HL-60 (cell line): ENCODE measurements around the gene PIGK.
A peak's percentile ranks its signal among the peaks of the same experiment; 100 is the strongest.

Source experiments
- DNase-seq, 2 experiments: peaks; one replicate each; pipeline ENCODE4 v3.0.0-alpha.2; 2010 to 2020; ENCODE audit warnings: low read depth in 1 of 2, low spot score in 1 of 2
- H3K27ac ChIP-seq: fragments of 250-450 bp; sonication (Bioruptor Pico); replicated peaks from 2 replicates; pipeline ENCODE4 v1.5.1; 2020; ENCODE audit warnings: mild to moderate bottlenecking, moderate library complexity
- H3K27me3 ChIP-seq: fragments of 250-450 bp; sonication (Bioruptor Pico); 2 replicates; pipeline ENCODE4 v1.5.1; 2021; ENCODE audit warnings: mild to moderate bottlenecking, moderate library complexity; ENCODE audit not compliant: insufficient read depth, poor library complexity, severe bottlenecking
- H3K4me3 ChIP-seq: replicated peaks from 2 replicates; pipeline ENCODE4 v1.5.1; 2011; ENCODE audit warnings: mild to moderate bottlenecking, control low read depth, low read length; ENCODE audit not compliant: insufficient read depth
- GABPA ChIP-seq: IDR thresholded peaks from 2 replicates; pipeline ENCODE4 v1.6.1; 2012; ENCODE audit warnings: low read depth
- POLR2AphosphoS5 ChIP-seq: IDR thresholded peaks from 2 replicates; pipeline ENCODE4 v1.6.1; 2012; ENCODE audit warnings: low read depth
- SPI1 ChIP-seq: IDR thresholded peaks from 2 replicates; pipeline ENCODE4 v1.6.1; 2012; ENCODE audit warnings: low read depth, mild to moderate bottlenecking, borderline replicate concordance
- TF ChIP-seq, protein P1 (sequence below): IDR thresholded peaks from one replicate; pipeline ENCODE4 v1.5.1; 2011; ENCODE audit warnings: low read length, control low read depth, inconsistent platforms; ENCODE audit not compliant: insufficient read depth
- TF ChIP-seq, protein P2 (sequence below): IDR thresholded peaks from 2 replicates; pipeline ENCODE4 v1.6.1; 2012; ENCODE audit warnings: low read depth; ENCODE audit not compliant: insufficient replicate concordance

PIGK gene

DNA sequence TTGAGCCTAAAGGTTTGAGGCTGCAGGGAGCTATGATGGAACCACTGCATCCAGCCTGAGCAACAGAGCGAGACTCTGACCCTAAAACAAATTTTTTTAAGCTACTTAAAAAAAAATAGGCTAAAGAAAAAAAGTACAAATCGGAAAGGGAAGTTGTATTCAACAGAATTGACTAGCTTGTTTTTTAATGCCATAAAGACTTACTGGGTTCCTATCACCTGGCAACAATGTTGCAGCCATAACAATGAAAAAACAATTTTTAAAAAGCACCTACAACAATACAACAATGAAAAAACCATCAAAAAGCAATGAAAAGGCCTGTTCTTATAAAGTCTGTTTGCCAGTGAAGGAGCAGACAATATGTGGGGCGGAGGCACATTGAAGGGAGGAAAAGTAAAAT lies 20.1 kb upstream of the PIGK start:
- Histone ChIP-seq H3K27ac (peak overlapping the region; percentile 59), H3K27me3 (no peaks in the 10 kb centered on the region), H3K4me3 (no peak overlapping the region)
- TF ChIP-seq, protein P1, sequence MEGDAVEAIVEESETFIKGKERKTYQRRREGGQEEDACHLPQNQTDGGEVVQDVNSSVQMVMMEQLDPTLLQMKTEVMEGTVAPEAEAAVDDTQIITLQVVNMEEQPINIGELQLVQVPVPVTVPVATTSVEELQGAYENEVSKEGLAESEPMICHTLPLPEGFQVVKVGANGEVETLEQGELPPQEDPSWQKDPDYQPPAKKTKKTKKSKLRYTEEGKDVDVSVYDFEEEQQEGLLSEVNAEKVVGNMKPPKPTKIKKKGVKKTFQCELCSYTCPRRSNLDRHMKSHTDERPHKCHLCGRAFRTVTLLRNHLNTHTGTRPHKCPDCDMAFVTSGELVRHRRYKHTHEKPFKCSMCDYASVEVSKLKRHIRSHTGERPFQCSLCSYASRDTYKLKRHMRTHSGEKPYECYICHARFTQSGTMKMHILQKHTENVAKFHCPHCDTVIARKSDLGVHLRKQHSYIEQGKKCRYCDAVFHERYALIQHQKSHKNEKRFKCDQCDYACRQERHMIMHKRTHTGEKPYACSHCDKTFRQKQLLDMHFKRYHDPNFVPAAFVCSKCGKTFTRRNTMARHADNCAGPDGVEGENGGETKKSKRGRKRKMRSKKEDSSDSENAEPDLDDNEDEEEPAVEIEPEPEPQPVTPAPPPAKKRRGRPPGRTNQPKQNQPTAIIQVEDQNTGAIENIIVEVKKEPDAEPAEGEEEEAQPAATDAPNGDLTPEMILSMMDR: no peak
- TF ChIP-seq POLR2AphosphoS5: no peak
- TF ChIP-seq, protein P2, sequence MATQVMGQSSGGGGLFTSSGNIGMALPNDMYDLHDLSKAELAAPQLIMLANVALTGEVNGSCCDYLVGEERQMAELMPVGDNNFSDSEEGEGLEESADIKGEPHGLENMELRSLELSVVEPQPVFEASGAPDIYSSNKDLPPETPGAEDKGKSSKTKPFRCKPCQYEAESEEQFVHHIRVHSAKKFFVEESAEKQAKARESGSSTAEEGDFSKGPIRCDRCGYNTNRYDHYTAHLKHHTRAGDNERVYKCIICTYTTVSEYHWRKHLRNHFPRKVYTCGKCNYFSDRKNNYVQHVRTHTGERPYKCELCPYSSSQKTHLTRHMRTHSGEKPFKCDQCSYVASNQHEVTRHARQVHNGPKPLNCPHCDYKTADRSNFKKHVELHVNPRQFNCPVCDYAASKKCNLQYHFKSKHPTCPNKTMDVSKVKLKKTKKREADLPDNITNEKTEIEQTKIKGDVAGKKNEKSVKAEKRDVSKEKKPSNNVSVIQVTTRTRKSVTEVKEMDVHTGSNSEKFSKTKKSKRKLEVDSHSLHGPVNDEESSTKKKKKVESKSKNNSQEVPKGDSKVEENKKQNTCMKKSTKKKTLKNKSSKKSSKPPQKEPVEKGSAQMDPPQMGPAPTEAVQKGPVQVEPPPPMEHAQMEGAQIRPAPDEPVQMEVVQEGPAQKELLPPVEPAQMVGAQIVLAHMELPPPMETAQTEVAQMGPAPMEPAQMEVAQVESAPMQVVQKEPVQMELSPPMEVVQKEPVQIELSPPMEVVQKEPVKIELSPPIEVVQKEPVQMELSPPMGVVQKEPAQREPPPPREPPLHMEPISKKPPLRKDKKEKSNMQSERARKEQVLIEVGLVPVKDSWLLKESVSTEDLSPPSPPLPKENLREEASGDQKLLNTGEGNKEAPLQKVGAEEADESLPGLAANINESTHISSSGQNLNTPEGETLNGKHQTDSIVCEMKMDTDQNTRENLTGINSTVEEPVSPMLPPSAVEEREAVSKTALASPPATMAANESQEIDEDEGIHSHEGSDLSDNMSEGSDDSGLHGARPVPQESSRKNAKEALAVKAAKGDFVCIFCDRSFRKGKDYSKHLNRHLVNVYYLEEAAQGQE: no peak
- DNase-seq: no peak

DNA sequence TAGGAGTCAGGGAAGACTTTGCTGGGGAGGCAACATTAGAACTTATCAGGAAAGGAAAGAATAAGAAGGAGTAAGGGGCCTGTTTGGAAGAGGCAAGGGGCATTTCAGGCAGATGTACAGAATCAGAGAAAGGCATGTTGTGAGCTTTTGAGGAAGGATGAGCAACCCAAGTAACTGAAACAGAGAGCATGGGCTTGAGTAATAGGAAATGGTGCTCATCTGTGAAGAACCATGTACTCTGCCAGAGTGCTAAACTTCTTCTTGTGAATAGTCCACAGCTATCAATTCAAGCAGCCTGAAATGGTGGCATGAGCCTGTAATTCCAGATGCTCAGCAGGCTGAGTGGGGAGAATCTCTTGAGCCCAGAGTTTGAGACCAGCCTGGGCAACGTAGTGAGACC lies 19.2 kb upstream of the PIGK start:
- Histone ChIP-seq H3K27ac (peak overlapping the region; percentile 59), H3K4me3 (no peak overlapping the region), H3K27me3 (no peaks in the 10 kb centered on the region)
- TF ChIP-seq, protein P2: no peak
- TF ChIP-seq GABPA (no peak), POLR2AphosphoS5 (no peak), SPI1 (no peak)
- TF ChIP-seq, protein P1: no peak
- peak in 1 of 2 experiments; percentile 60 for DNase-seq

DNA sequence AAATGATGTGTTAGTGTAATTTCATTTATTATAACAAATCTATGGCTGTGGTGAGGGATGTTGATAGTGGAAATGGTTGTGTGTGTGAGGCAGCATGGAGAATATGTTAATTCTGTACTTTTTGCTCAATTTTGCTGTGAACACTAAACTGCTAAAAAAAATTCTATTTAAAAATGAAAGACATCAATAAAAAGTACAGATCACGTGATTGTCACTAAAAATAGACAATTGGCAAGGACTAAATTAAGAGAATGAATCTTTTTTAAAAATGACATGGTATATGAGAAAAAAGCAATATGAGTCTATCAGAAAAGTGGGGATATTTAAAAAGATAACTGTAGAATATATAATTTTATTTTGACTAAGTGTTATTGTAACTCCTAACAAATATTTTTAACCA lies 15.7 kb upstream of the PIGK start:
- H3K27me3 ChIP-seq: no peaks in the 10 kb centered on the region
- no peak for TF ChIP-seq POLR2AphosphoS5
- TF ChIP-seq, protein P2: no peak
- no peak for TF ChIP-seq GABPA
- no peak for TF ChIP-seq SPI1
- TF ChIP-seq, protein P1: no peak
- DNase-seq: no peak
- H3K27ac ChIP-seq: no peak overlapping the region
- H3K4me3 ChIP-seq: no peak overlapping the region
